GM18909 (cell line): ENCODE results near the gene KAT2B.

Source experiments
- ATAC-seq: cut with Tn5 transposase; IDR thresholded peaks from one replicate; pipeline ENCODE4 v1.9.1; 2021; ENCODE audit warnings: mild to moderate bottlenecking; ENCODE audit not compliant: unreplicated experiment, poor library complexity

Gene KAT2B

GRCh38 chr3:20083953-20084352, 43.7 kb downstream of the KAT2B start:
- ATAC-seq, result no peak

DNA sequence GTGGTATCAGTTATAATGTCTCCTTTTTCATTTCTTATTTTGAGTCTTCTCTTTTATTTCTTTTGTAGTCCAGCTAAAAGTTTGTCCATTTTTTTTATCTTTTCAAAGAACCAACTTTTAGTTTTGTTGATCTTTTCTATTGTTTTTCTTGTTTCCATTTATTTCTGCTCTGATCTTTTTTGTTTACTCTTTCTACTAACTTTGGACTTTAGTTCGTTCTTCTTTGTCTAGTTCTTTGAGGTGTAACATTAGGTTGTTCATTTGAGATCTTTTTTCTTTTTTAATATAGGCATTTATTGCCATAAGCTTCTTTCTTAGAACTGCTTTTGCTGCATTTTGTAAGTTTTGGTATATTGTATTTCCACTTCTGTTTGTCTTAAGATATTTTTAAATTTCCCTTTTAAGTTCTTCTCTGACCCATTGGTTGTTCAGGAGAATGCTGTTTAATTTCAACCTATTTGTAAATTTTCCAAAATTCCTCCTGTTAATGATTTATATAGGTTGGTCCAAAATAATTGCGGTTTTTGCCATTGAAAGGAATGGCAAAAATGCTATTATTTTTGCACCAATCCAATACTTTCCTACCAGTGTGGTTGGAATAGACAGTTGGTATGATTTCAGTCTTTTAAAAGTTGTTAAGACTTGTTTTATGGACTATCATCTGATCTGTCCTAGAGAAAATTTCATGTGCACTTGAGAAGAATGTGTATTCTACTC, 51.2 kb downstream of the KAT2B start:
- no peak for ATAC-seq

DNA sequence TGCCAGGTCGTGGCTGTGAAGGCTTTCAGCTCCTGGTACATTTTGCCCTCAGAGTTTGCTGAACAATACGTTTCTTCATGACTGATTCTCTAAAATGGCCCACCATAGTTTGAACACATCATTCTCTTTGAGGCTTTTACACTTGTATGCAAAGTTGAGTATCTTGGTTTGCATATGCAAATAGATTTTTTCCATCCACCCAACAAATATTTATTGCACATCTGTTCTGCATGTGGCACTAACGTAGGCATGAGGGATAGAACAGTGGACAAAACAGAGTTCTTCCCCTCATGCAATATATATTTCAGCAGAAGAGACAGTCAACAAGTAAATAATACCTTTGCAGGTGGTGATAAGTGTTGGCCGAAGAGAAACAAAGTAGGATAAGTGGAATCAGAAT, 55.2 kb downstream of the KAT2B start:
- no peak for ATAC-seq

GRCh38 chr3:20096135-20096685, 56.0 kb downstream of the KAT2B start:
- no peak for ATAC-seq

DNA sequence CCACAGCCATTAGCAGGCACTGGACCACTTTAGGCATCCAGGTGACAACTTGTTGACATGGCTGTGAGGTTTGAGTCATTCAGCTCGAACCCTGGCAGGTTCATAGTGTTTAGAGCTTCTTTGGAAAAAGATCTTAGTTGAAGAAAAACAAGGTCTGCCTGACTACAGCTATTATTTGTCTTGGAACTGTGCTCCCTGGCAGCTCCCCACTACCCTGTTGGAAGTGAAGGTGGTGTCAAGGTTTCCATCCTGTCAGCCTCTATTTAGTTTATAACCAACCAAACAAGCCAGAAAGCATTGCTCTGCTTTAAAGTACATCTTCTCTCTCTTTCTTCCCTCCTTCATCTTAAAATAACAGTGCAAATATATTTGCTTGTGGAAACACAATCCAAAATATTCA, 56.8 kb downstream of the KAT2B start:
- ATAC-seq, result no peak

DNA sequence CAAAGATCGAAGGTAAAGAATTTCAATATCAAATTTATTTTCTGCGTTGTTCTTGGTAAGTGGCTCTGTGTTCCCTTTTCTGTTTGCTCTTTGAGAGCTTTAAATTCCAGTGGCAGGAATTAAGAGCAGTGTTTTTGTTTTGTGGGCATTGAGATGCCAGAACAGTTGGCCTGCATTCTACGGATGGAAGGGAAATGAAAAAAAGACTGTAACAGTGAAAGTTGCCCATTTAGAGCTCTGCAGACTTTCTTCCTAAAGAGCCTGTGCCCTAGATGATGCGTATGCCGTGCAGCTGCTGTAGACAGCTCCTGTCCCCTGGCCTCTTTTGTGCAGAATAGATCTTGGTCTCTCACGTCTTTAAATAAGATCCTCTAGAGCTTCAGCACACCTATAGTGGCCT, 58.8 kb downstream of the KAT2B start:
- no peak for ATAC-seq

- no peak for ATAC-seq
These were observed 59.9 kb downstream of the KAT2B start for GRCh38 chr3:20100151-20100550.

GRCh38 chr3:20101041-20101440, 60.8 kb downstream of the KAT2B start:
- ATAC-seq, result no peak

GRCh38 chr3:20103731-20104130, 63.5 kb downstream of the KAT2B start:
- peak; percentile 27 for ATAC-seq

- ATAC-seq, result peak; percentile 69
These were observed 64.0 kb downstream of the KAT2B start for GRCh38 chr3:20104167-20104661.

DNA sequence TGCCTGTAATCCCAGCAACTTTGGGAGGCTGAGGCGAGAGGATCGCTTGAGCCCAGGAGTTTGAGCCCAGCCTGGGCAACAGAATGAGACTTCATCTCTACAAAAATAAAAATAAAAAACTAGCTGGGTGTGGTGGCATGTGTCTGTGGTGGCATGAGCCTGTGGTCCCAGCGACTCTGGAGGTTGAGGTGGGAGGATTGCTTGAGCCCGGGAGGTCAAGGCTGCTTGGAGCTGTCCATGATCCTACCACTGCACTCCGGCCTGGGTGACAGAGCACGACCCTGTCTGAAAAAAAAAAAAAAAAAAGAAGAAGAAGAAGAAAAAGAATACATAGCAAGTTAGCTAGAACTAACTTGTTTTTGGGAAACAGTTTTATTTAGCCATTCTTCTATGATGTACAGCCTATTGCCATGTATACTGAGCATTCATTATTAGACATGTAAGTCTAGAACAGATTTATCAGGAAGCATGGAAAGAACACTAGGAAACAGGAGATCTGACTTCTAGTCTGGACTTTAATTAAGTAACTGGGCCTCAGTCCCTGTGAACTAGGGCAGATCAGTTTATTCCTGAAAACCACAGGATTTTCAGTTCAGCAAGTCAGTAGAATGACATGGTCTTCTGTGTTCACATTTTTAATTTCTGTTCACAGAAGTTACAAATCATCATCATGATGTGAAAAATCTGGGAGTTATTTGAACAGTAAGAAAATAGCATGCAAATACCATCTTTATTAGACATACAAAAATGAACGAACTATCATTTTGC, 65.5 kb downstream of the KAT2B start:
- no peak for ATAC-seq

- ATAC-seq, result no peak
These were observed 67.5 kb downstream of the KAT2B start for GRCh38 chr3:20107722-20108121.

GRCh38 chr3:20108869-20109268, 68.6 kb downstream of the KAT2B start:
- ATAC-seq, result no peak

GRCh38 chr3:20110826-20111225, 70.6 kb downstream of the KAT2B start:
- no peak for ATAC-seq

- ATAC-seq, result no peak
These were observed 71.6 kb downstream of the KAT2B start for GRCh38 chr3:20111836-20112235.

DNA sequence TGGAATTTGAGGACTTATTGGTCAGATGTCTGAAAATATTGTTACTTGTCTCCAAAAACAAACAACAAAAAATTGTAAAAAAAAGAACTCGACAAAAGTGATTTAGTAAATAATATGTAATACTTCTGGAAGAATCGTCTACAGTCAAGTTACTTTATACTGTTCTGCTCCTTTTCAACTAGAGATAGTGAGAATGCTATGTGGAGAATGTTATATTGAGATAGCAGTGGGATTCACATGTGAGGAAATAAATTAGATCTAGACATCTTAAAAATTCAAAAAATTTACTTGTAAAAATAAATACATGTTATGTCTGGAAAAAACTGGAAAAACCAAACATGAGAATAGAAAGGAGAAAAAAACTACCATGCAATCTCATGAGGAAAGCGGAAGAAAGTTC, 80.8 kb downstream of the KAT2B start:
- no peak for ATAC-seq

GRCh38 chr3:20123131-20123652, 82.9 kb downstream of the KAT2B start:
- ATAC-seq, result no peak

DNA sequence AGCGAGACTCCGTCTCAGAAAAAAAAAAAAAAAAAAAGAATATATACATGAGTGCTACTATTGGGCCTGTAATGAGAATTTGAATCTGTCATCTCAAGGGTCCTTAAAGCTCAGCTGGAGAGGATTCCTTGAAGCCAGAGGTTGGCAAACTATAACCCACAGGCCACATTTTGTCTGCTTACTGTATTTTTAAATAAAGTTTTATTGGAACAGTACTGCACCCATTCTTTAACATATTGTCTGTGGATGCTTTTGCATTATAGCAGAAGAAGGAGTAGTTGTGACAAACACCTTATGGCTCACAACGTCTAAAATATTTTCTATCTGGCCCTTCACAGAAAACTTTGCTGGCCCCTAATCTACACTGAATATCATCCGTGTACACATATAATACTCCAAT, 85.0 kb downstream of the KAT2B start:
- ATAC-seq, result no peak

DNA sequence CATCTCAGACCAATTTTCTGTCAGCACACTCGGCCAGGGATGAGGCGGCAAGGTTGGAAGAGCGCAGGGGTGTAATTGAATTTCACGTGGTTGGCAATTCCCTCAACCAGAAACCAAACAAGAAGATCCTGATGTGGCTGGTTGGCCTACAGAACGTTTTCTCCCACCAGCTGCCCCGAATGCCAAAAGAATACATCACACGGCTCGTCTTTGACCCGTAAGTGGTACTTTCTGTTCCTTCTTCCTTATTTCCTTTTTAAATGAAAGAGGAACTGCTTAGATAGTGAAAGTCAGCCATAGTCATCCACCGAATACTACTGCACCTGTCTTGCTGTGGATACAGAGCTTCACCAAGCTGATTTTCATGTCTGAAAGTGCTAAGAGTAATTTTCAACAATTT, 85.7 kb downstream of the KAT2B start:
- peak; percentile 100 for ATAC-seq

DNA sequence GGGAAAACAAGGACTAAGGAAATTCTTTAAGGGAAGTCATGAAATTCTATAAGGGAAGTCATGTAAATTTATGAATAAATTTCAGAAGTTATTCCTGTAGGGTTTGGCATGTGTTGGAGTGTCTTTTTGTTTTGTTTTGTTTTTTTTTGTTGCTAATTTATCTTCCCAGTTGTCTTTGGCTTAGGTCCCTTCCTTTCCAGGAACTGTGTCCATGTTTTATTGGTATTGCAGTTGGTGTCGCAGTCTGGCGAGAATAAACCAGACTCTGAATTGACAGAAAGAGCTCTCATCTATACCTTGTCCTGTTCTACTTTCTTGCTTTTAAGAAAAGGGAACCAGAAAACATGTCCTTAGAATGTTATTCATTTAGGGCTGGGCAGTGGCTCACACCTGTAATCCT, 88.1 kb downstream of the KAT2B start:
- ATAC-seq, result no peak

DNA sequence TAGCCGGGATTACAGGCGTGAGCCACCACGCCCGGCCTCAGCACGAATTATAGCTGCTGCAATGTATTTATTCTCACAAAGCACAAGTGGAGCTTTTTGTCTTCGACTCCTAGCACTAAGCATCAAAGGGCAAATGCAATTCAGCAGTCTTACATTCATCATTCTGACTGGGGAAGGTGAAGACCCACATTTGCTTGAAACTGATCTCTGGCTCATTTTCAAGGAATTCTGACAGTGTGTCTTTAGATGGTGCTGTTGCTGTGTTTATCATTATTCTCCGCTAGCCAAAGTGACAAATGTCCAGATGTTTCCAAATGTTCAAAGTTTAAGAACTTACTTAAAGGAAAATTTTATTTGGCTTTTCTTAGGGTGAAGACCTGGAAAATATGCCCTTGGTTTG, 89.9 kb downstream of the KAT2B start:
- no peak for ATAC-seq
